HUDEP-2 (cell line): ENCODE data around the gene TTLL10.
"Not testable (repeated sequence)": the region's sequence is repeated elsewhere in the genome, so short reads cannot be mapped to it uniquely, and the experiment has no call there.

Experiments used
- DNase-seq, 76 experiments: peaks; one replicate each; lab custom pipeline; 2025; ENCODE audit not compliant: unreplicated experiment in 76 of 76; lab: John Stamatoyannopoulos, UW

The TTLL10 gene

DNA sequence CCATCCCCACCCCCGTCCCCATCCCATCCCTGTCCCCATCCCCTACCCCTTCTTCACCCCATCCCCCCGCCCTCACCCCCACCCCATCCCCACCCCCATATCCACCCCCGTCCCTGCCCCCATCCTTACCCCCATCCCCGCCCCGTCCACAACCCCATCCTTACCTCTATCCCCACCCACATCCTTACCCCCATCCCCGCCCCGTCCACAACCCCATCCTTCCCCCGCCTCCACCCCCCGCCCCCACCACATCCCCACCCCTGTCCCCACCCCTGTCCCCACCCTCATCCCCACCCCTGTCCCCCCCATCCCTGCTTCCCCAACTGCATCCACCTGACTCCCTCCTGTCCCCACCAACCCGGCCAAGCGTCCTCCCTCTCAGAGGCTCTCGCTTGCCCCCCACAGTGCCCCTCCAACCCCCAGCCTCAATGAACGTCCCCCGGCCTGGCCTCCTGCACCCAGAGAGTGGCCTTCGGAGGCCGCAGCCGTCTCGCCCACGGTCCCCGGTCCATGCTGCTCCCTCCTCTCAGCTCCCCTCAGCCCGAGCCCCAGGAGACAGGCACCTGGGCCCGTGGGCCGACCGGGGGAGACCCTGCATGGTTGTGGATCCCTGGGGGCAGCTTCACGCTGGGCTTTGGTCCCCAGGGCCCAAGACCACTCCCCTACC lies 32.3 kb upstream of the TTLL10 start:
- DNase-seq: no peak

DNA sequence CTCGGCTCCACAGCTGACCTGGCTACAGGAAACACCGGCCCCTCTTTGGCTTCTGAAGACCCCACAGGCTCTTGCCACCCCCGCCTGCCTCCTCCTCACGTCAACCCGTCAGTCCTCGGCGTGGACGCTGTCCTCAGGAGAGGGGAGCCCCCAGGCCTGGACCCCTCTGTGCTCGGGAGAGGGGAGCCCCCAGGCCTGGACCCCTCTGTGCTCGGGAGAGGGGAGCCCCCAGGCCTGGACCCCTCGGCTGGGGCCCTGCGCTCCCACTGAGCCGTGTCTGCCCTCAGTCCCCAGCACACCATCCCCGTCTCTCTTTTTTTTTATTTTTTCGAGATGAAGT lies 31.8 kb upstream of the TTLL10 start:
- DNase-seq: no peak

- DNase-seq: not testable (repeated sequence)
Observed at GRCh38 chr1:1142352-1142751, 31.3 kb upstream of the TTLL10 start.

DNA sequence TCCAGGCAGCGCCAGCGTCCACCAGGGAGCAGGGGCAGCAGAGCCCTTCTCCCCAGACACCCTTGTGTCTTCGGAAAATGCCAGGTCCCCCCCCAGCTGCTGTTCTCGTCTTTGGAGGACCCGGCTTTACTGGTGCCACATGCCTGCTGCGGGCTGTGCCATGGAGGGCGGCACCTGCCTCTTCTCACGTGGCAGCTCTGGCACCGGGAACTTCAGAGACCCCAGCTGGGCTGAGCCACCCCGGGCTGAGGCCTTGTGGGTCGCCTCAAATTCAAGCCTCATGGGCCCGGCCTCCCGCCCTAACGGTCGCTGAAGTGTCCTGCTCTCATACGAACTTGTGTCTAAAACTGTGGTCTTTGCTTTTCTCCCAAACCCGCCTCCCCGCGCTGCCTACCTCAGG lies 30.8 kb upstream of the TTLL10 start:
- no peak for DNase-seq

GRCh38 chr1:1143636-1144035 lies 30.0 kb upstream of the TTLL10 start:
- DNase-seq: no peak

- DNase-seq: no peak
Observed at GRCh38 chr1:1144122-1144842, 29.4 kb upstream of the TTLL10 start.

DNA sequence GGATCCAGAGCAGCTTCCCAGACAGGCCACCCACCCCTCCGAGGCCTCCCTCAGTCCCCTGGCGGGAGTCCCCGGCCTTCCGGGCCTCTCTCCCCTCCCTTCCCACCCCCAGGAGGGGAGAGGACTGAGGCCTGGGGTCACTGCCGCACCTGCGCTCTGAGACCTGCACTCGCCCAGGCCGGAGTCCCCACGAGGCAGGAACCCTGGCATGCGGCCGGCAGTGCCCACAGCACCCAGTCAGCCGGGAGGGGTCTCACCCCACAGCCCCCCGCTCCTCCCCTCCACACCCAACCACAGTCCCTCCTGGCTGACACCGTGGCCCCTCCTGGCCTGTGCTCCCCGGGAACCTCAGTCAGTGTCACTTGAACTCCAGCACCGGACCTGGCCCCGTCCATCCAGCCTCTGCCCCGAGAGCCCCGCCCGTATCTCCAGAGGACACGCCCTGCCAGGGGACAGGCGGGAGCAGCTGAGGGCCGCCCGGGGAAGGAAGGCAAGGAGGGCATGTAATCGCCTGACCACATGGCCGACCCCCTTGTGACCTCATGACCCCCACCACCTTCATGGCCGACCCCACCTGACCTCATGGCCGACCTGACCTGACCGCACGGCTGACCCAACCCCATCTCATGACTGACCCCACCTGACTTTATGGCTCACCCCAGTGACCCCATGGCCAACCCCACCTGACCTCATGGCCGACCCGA lies 28.7 kb upstream of the TTLL10 start:
- no peak for DNase-seq

GRCh38 chr1:1145547-1145914 lies 28.1 kb upstream of the TTLL10 start:
- no peak for DNase-seq

- DNase-seq: no peak
Observed at GRCh38 chr1:1146026-1146425, 27.7 kb upstream of the TTLL10 start.

- no peak for DNase-seq
Observed at GRCh38 chr1:1146596-1146995, 27.1 kb upstream of the TTLL10 start.

DNA sequence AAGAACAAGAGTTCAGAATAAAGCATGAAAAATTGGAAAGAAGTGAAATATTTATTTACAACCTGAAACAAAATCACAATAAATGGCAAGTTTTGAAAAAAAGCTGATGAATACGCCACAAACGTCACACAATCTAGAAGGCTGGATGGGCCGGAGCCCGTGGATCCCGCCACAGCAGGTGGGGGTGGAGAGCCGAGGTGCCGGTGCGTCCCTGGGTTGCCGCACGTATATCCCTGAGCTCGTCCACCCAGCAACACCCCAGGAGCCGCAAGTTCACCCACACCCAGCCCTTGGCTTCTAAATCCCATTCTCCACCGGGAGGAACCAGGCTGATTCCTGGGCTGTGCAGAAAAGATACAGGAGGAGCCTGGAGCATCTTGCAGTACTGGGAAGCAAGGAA lies 25.6 kb upstream of the TTLL10 start:
- no peak for DNase-seq

DNA sequence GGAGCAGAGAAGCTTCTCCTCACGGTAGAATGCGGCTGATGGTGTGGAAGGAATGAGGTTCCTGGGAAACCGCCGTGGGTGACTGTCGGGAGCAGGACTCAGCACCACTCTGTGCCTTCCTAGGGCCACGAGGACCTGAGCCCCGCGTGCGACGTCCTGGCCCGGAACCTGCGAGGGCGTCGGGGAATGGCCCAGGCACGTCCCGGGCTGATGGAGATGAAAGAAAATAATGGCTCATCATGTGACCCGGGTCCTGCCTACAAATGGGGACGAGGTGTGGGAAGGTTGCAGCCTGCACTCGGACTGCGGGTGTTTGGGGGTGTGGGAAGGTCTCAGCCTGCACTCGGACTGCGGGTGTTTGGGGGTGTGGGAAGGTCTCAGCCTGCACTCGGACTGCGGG lies 25.1 kb upstream of the TTLL10 start:
- DNase-seq: no peak

- no peak for DNase-seq
Observed at GRCh38 chr1:1149416-1149815, 24.3 kb upstream of the TTLL10 start.

GRCh38 chr1:1150100-1150499 lies 23.6 kb upstream of the TTLL10 start:
- no peak for DNase-seq

DNA sequence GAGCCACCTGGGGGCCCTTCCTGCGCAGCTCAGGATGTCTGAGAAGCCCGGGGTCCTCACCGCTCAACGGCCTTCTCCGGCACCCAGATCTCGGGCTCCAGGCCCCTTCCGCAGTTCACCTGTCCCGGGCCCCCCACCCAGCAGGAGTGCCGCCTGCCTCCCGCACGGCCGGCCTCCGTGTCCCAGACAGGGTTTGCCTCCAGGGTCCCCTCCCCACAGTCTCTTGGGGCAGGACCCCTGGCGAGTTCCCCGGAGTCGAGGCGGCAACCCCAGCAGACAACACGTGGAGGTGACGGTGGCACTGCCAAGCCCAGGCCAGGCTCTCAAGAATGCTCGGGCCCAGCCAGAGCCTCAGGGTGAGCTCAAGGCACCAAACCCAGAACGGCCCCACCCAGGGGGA lies 22.4 kb upstream of the TTLL10 start:
- DNase-seq: no peak

GRCh38 chr1:1152431-1152830 lies 21.2 kb upstream of the TTLL10 start:
- not testable (repeated sequence) for DNase-seq

DNA sequence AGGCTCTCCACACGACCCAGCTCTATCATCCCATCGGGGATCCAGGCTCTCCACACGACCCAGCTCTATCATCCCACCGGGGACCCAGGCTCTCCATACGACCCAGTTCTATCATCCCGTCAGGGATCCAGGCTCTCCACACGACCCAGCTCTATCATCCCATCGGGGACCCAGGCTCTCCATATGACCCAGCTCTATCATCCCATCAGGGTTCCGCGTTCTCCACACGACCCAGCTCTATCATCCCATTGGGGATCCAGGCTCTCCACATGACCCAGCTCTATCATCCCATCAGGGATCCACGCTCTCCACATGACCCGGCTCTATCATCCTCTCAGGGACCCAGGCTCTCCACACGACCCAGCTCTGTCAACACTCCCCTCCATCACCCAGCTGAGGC lies 20.5 kb upstream of the TTLL10 start:
- DNase-seq: not testable (repeated sequence)

- no peak for DNase-seq
Observed at GRCh38 chr1:1153874-1154273, 19.8 kb upstream of the TTLL10 start.

DNA sequence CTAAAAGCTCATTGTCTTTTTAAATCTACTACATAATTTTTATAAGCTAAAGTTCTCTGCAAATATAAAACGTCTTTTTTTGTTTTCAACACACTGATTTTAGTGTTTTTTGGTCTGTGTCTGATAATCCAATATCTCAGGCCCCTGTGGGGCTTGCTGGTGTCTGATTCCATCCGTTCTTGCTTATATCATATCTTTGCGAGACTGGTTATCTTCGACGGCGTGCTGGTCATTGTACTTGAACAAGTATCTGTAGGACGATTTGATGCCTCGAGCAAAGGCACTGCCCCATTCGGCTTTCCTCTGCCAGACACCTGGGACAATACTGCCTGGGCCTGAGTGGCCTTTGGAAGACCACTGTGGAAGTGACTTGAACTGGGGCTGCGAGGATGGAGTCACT lies 18.4 kb upstream of the TTLL10 start:
- DNase-seq: no peak

GRCh38 chr1:1156140-1157032 lies 17.3 kb upstream of the TTLL10 start:
- peak in 1 of 76 experiments; percentile 2 for DNase-seq

DNA sequence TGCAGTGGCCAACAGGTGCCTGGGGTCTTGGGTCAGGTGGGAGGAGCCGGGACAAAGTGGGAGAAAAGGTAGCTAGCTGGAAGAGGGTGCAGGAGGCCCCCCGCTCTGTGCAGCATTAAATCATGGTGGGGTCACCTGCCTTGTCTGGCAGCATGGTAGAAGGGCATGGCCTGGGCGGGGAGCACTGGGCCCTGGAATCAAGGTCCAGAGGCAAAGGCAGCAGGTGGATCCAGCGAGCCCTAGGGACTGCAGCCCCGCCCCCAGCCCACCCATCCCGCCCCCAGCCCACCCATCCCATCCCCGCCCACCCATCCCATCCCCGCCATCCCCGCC lies 16.7 kb upstream of the TTLL10 start:
- no peak for DNase-seq
